MM.1S (cell line): ENCODE measurements around the gene PLA2G4B.

Experiments used
- DNase-seq: peaks from one replicate; pipeline ENCODE4 v3.0.0-alpha.2; 2015
- H2AFZ ChIP-seq: fragments of 300-600 bp; sonication (generic); 2 replicates; pipeline ENCODE4 v1.6.0; 2016; ENCODE audit warnings: antibody characterized with exemption, low read length
- H3F3A ChIP-seq: fragments of 300-600 bp; sonication (generic); 2 replicates; pipeline ENCODE4 v1.6.1; 2016; ENCODE audit warnings: mild to moderate bottlenecking, antibody characterized with exemption, low read length, moderate library complexity, mixed read lengths; ENCODE audit not compliant: insufficient read depth
- H3K27ac ChIP-seq: fragments of 300-600 bp; sonication (generic); 2 replicates; pipeline ENCODE4 v1.5.1; 2016; ENCODE audit warnings: mild to moderate bottlenecking, low read length
- H3K27me3 ChIP-seq: fragments of 300-600 bp; sonication (generic); replicated peaks from 2 replicates; pipeline ENCODE4 v1.6.0; 2016; ENCODE audit warnings: low read length; ENCODE audit not compliant: insufficient read depth
- H3K36me3 ChIP-seq: fragments of 300-600 bp; sonication (generic); replicated peaks from 2 replicates; pipeline ENCODE4 v1.6.1; 2016; ENCODE audit warnings: mild to moderate bottlenecking, low read length, mixed read lengths; ENCODE audit not compliant: insufficient read depth
- H3K4me1 ChIP-seq: fragments of 300-600 bp; sonication (generic); 2 replicates; pipeline ENCODE4 v1.6.1; 2016; ENCODE audit warnings: low read length, mixed read lengths
- H3K4me2 ChIP-seq: fragments of 300-600 bp; sonication (generic); 2 replicates; pipeline ENCODE4 v1.6.0; 2016; ENCODE audit warnings: low read depth, low read length
- H3K4me3 ChIP-seq: fragments of 300-600 bp; sonication (generic); 2 replicates; pipeline ENCODE4 v1.5.1; 2016; ENCODE audit warnings: low read length, mixed read lengths
- H3K79me2 ChIP-seq: fragments of 300-600 bp; sonication (generic); 2 replicates; pipeline ENCODE4 v1.6.1; 2016; ENCODE audit warnings: mixed run types, low read length, mixed read lengths
- H3K9ac ChIP-seq: fragments of 300-600 bp; sonication (generic); 2 replicates; pipeline ENCODE4 v1.6.1; 2016; ENCODE audit warnings: low read length, mixed read lengths
- H3K9me2 ChIP-seq: fragments of 300-600 bp; sonication (generic); replicated peaks from 2 replicates; pipeline ENCODE4 v1.6.1; 2016; ENCODE audit warnings: mild to moderate bottlenecking, low read length, mixed read lengths; ENCODE audit not compliant: insufficient read depth
- H3K9me3 ChIP-seq: fragments of 300-600 bp; sonication (generic); replicated peaks from 2 replicates; pipeline ENCODE4 v1.6.1; 2016; ENCODE audit warnings: mild to moderate bottlenecking, low read length, mixed read lengths; ENCODE audit not compliant: insufficient read depth
- H4K20me1 ChIP-seq: fragments of 300-600 bp; sonication (generic); 2 replicates; pipeline ENCODE4 v1.6.1; 2016; ENCODE audit warnings: mild to moderate bottlenecking, low read length, moderate library complexity, mixed read lengths; ENCODE audit not compliant: insufficient read depth
- EZH2 ChIP-seq: fragments of 300-600 bp; sonication (generic); optimal IDR thresholded peaks from 2 replicates; pipeline ENCODE3; 2017; ENCODE audit warnings: low read depth, mild to moderate bottlenecking, antibody characterized with exemption, low read length, mixed read lengths
- EZH2phosphoT487 ChIP-seq: fragments of 300-600 bp; sonication (generic); IDR thresholded peaks from 2 replicates; pipeline ENCODE4 v1.6.1; 2018; ENCODE audit warnings: antibody characterized with exemption, low read length
- TF ChIP-seq, protein P1 (sequence below): fragments of 300-600 bp; sonication (generic); IDR thresholded peaks from 2 replicates; pipeline ENCODE4 v1.5.1; 2016; ENCODE audit warnings: antibody characterized with exemption, low read length, mixed read lengths

The PLA2G4B gene

DNA sequence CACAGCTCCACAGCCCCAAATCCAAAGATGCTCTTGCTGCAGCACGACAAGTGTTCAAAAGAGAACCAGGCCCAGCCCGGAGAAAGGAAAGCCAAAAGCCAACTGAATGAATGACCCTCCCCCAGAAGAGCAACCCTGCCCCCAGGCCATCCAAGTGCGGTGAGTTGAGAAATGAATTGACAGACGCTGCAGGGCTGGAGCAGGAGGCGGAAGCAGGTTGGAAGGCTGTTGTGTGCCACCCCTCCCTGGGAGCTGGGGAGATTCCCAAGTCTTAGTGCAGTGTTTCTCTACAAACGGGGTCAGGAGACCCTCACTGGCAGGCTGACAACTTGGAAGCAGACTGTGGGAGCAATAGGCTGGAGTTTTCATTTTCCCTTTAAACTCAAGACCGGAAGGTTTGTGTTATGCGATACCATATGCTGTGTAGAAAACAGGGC, 58.7 kb downstream of the PLA2G4B start:
- no peaks in the 10 kb centered on the region for H3K9me2 ChIP-seq
- DNase-seq, result no peak
- H4K20me1 ChIP-seq, result no peaks in the 10 kb centered on the region
- H3K27ac ChIP-seq, result no peak overlapping the region
- no peak for TF ChIP-seq EZH2phosphoT487
- TF ChIP-seq EZH2, result no peak
- TF ChIP-seq, protein P1, sequence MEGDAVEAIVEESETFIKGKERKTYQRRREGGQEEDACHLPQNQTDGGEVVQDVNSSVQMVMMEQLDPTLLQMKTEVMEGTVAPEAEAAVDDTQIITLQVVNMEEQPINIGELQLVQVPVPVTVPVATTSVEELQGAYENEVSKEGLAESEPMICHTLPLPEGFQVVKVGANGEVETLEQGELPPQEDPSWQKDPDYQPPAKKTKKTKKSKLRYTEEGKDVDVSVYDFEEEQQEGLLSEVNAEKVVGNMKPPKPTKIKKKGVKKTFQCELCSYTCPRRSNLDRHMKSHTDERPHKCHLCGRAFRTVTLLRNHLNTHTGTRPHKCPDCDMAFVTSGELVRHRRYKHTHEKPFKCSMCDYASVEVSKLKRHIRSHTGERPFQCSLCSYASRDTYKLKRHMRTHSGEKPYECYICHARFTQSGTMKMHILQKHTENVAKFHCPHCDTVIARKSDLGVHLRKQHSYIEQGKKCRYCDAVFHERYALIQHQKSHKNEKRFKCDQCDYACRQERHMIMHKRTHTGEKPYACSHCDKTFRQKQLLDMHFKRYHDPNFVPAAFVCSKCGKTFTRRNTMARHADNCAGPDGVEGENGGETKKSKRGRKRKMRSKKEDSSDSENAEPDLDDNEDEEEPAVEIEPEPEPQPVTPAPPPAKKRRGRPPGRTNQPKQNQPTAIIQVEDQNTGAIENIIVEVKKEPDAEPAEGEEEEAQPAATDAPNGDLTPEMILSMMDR, result no peak
- no peak overlapping the region for H3K4me3 ChIP-seq
- H3K9ac ChIP-seq, result no peak overlapping the region
- no peaks in the 10 kb centered on the region for H3K27me3 ChIP-seq
- no peak overlapping the region for H3K4me2 ChIP-seq
- H3F3A ChIP-seq, result no peaks in the 10 kb centered on the region
- H3K9me3 ChIP-seq, result no peaks in the 10 kb centered on the region
- H3K4me1 ChIP-seq, result no peaks in the 10 kb centered on the region
- no peak overlapping the region for H2AFZ ChIP-seq
- H3K36me3 ChIP-seq, result no peaks in the 10 kb centered on the region
- no peaks in the 10 kb centered on the region for H3K79me2 ChIP-seq
